Endothelial cell of umbilical vein (primary cell): ENCODE data around the gene KCTD21. TPM values are rescaled to one million over a fixed set of nuclear protein-coding genes. Genes with fewer than 3 reads are reported as not detected.

Experiments
- BruUV-seq: library from RNA; stranded (reverse); fragments of 400-500 nt; replicated peaks from 2 replicates; lab custom pipeline; 2021; lab: Mats Ljungman, UMichigan
- CTCF ChIA-PET: fragments of 300-600, 350-600 bp; sonication (Branson Sonifier 250); formaldehyde crosslinking; loops from one replicate; lab custom pipeline; 2021; ENCODE audit warnings: antibody characterized with exemption, inconsistent platforms; lab: Charles Lee
- POLR2A ChIA-PET: fragments of 300-600, 350-600 bp; sonication (Branson Sonifier 250); formaldehyde crosslinking; loops from one replicate; lab custom pipeline; 2021; ENCODE audit warnings: antibody characterized with exemption, inconsistent platforms; lab: Charles Lee
- DNase-seq: peaks from one replicate; pipeline ENCODE4 v3.0.0-alpha.2; 2011; ENCODE audit warnings: low read depth, low spot score
- FAIRE-seq: peaks from 2 replicates; lab custom pipeline; 2011; peaks lifted over from hg19 to GRCh38; lab: Jason Lieb, UNC
- H2AFZ ChIP-seq: 2 replicates; pipeline ENCODE4 v1.6.0; 2012; ENCODE audit warnings: low read depth, low read length, control low read depth, inconsistent platforms
- H3K27ac ChIP-seq: 2 replicates; pipeline ENCODE4 v1.5.1; 2011; ENCODE audit warnings: low read depth, mild to moderate bottlenecking, control low read depth, low read length, moderate library complexity; ENCODE audit not compliant: insufficient read depth
- H3K27me3 ChIP-seq, 2 experiments: 2 replicates each; pipeline versions ENCODE4 v1.6.0 to v1.6.1; 2011; ENCODE audit warnings: low read length in 2 of 2, mixed read lengths in 1 of 2; ENCODE audit not compliant: control insufficient read depth in 2 of 2, insufficient read depth in 2 of 2
- H3K36me3 ChIP-seq, 2 experiments: 2 replicates in 1 of 2; 3 replicates in 1 of 2; pipeline ENCODE4 v1.5.1; 2011; ENCODE audit warnings: low read length in 2 of 2, mild to moderate bottlenecking in 1 of 2, moderate library complexity in 1 of 2; ENCODE audit not compliant: control insufficient read depth in 2 of 2, insufficient read depth in 2 of 2; ENCODE audit errors: extremely low read depth in 1 of 2
- H3K4me1 ChIP-seq: 3 replicates; pipeline ENCODE4 v1.5.1; 2011; ENCODE audit warnings: mild to moderate bottlenecking, low read length; ENCODE audit not compliant: control insufficient read depth, insufficient read depth; ENCODE audit errors: extremely low read depth
- H3K4me2 ChIP-seq: 2 replicates; pipeline ENCODE4 v1.6.1; 2011; ENCODE audit warnings: low read length, control low read depth, mixed read lengths; ENCODE audit not compliant: insufficient read depth
- H3K4me3 ChIP-seq, 3 experiments: fragments of 200-600 bp in 1 of 3; sonication (generic), shearing (Covaris generic) in 1 of 3; replicated peaks in 1 of 3; 2 replicates each; pipeline ENCODE4 v1.5.1; 2011 to 2016; ENCODE audit warnings: control low read depth in 3 of 3, low read length in 3 of 3, mild to moderate bottlenecking in 2 of 3, inconsistent platforms in 1 of 3, low read depth in 1 of 3, moderate library complexity in 1 of 3; ENCODE audit not compliant: insufficient read depth in 1 of 3
- H3K79me2 ChIP-seq: 2 replicates; pipeline ENCODE4 v1.6.0; 2012; ENCODE audit warnings: low read length, inconsistent platforms; ENCODE audit not compliant: control insufficient read depth, insufficient read depth
- H3K9ac ChIP-seq: replicated peaks from 2 replicates; pipeline ENCODE3; 2011; ENCODE audit warnings: low read length, control low read depth; ENCODE audit not compliant: insufficient read depth; ENCODE audit errors: extremely low read depth
- H3K9me1 ChIP-seq: replicated peaks from 3 replicates; pipeline ENCODE4 v1.6.0; 2011; ENCODE audit warnings: mild to moderate bottlenecking, low read length; ENCODE audit not compliant: control insufficient read depth, insufficient read depth; ENCODE audit errors: extremely low read depth
- H3K9me3 ChIP-seq: replicated peaks from 2 replicates; pipeline ENCODE4 v1.5.1; 2012; ENCODE audit warnings: low read length, inconsistent platforms; ENCODE audit not compliant: control insufficient read depth, insufficient read depth
- H4K20me1 ChIP-seq: replicated peaks from 2 replicates; pipeline ENCODE3; 2011; ENCODE audit warnings: mild to moderate bottlenecking, low read length; ENCODE audit not compliant: control insufficient read depth, insufficient read depth; ENCODE audit errors: extremely low read depth
- CTCF ChIP-seq, 2 donors: IDR thresholded peaks; 1 replicate in 1 of 2; 2 replicates in 1 of 2; pipeline ENCODE4 v1.5.1; 2011; ENCODE audit warnings: low read length in 2 of 2, mild to moderate bottlenecking in 2 of 2, moderate library complexity in 2 of 2, control low read depth in 1 of 2, inconsistent platforms in 1 of 2, low read depth in 1 of 2; ENCODE audit not compliant: insufficient read depth in 1 of 2; ENCODE audit errors: extremely low read depth in 1 of 2
- EZH2 ChIP-seq: IDR thresholded peaks from 2 replicates; pipeline ENCODE4 v1.6.1; 2012; ENCODE audit warnings: borderline replicate concordance, low read depth, mild to moderate bottlenecking, moderate library complexity, low read length, inconsistent platforms; ENCODE audit not compliant: severe bottlenecking
- FOS ChIP-seq: IDR thresholded peaks from 2 replicates; pipeline ENCODE4 v1.6.1; 2011; ENCODE audit warnings: mild to moderate bottlenecking, low read length, moderate library complexity, borderline replicate concordance; ENCODE audit not compliant: insufficient read depth
- GATA2 ChIP-seq: IDR thresholded peaks from 2 replicates; pipeline ENCODE4 v1.7.0; 2011; ENCODE audit warnings: low read depth, mild to moderate bottlenecking, moderate library complexity, mixed read lengths, low read length; ENCODE audit not compliant: insufficient read length, insufficient read depth
- JUN ChIP-seq: IDR thresholded peaks from 2 replicates; pipeline ENCODE4 v1.6.1; 2011; ENCODE audit warnings: borderline replicate concordance, low read depth; ENCODE audit not compliant: insufficient read length, insufficient read depth
- MAX ChIP-seq: IDR thresholded peaks from 2 replicates; pipeline ENCODE4 v1.6.1; 2011; ENCODE audit not compliant: insufficient read depth, insufficient read length
- MYC ChIP-seq: IDR thresholded peaks from one replicate; pipeline ENCODE4 v1.6.1; 2011; ENCODE audit warnings: mild to moderate bottlenecking, low read depth, low read length
- POLR2A ChIP-seq: IDR thresholded peaks from 2 replicates; pipeline ENCODE4 v1.6.1; 2012; ENCODE audit warnings: low read depth, mild to moderate bottlenecking, control low read depth, low read length
- POLR2AphosphoS5 ChIP-seq: IDR thresholded peaks from 2 replicates; pipeline ENCODE4 v1.6.1; 2012; ENCODE audit warnings: low read depth, mild to moderate bottlenecking, control low read depth, low read length, moderate library complexity; ENCODE audit not compliant: insufficient read depth
- dilution Hi-C: fragments of 300-500 bp; cut with MboI; formaldehyde crosslinking; loops from one replicate; pipeline ENCODE4 v1.15.0; 2019; ENCODE audit warnings: low sequenced_read_pairs; ENCODE audit not compliant: extremely low pct_ligation_motif_present
- intact Hi-C: fragments of 100-400 bp; cut with micrococcal nuclease; formaldehyde crosslinking; loops from one replicate; pipeline ENCODE4 v1.10.0; 2022
- polyA plus RNA-seq, 4 experiments: library from polyadenylated mRNA; depleted of rRNA in 3 of 4; stranded (reverse) in 3 of 4; unstranded in 1 of 4; fragments of >200 nt; gene quantifications; 2 replicates each; pipeline versions ENCODE4 v1.2.1 to v1.2.3, GENCODE V29; 2011 to 2012; ENCODE audit warnings: missing spikeins in 1 of 4
- total RNA-seq: library from RNA; stranded (reverse); gene quantifications from 2 replicates; pipeline ENCODE4 v1.2.3, GENCODE V29; 2021

The KCTD21 gene
- total and polyA plus RNA-seq, 2 donors (not counting 3 experiments of a cell fraction or from before 2014, with no cell fraction given) = 8.5 to 11.9 TPM

- Histone ChIP-seq H3K27ac (no peak overlapping the region), H3K4me2 (no peak overlapping the region), H3K4me3 (no peak overlapping the region), H4K20me1 (no peaks in the 10 kb centered on the region), H3K4me1 (peaks cover 6% of the 10 kb centered on the region), H2AFZ (no peak overlapping the region), H3K27me3 (no peaks in the 10 kb centered on the region), H3K9me3 (no peaks in the 10 kb centered on the region), H3K79me2 (no peaks in the 10 kb centered on the region), H3K9me1 (no peaks in the 10 kb centered on the region), H3K36me3 (no peaks in the 10 kb centered on the region), H3K9ac (no peak overlapping the region)
- intact Hi-C loops (no loop called here), dilution Hi-C loops (no loop called here)
- no TSS peak for BruUV-seq
- FAIRE-seq (no peak), DNase-seq (no peak)
- TF ChIP-seq EZH2 (no peak), POLR2A (no peak), JUN (no peak), MAX (no peak), CTCF (IDR thresholded peaks at IDR 0.05; ENCODE audit: extremely low read depth in 1 of 2, insufficient read depth in 1 of 2, low read depth in 1 of 2, low read length in 2 of 2) (no peak), FOS (no peak), POLR2AphosphoS5 (no peak), MYC (no peak), GATA2 (no peak)
- CTCF ChIA-PET = no interaction called here
- POLR2A ChIA-PET = no interaction called here
Measured at GRCh38 chr11:78181185-78181584, 7.2 kb downstream of the KCTD21 start.
